Measurements from ENCODE around the gene MAP2K5. TPM values are rescaled to one million over a fixed set of nuclear protein-coding genes. Genes with fewer than 3 reads are reported as not detected.

MAP2K5 gene
- total and polyA plus RNA-seq, 8 donors, result 1.8 to 94.6 (median 11.1) TPM

DNA sequence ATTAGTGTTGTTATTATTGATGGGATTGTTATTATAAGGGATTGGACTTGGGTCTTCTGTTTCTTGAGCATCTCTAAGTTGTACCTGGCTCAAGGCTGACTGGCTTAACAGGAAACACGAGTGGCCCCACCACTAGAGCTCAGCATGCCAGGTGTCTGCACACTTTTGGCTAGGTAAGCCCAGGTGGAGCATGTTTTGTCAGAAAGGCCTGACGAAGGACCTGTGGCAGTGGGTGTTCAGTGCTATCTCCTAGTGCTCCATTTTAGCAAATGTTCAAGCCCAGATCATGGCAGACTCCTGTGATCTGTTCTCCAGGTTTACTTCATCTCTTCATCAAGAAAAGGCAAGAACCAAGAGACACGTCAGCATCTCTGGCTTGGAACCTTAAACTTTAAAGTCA, 3.4 kb downstream of the MAP2K5 start:
- 61 to 88% (median 67%) methylated on average over 3 of the region's 3 CpGs for WGBS, 5 donors

DNA sequence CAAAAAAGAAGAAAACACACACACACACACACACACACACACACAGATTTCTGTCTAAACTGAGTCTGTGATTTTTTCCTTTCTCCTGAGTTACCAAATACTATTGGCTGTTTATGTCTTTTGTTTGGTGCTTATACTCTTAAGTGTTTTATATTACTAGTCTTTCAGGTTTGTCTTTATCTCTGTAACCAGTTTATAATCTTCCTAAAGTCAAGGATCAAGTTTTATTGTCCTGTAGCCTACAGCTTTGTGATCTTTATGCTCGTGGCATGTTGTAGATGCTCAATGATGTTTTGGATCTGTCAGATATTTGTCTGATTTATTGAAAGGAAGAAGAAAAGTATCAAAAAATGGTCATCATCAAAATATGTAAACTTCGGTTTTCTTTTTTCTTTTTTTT, 4.6 kb downstream of the MAP2K5 start:
- intact Hi-C loops (cut with DNase I; ENCODE audit: low total_unique reads), result no loop called here
- Histone ChIP-seq H3K4me3 (no peak overlapping the region), H3K4me1 (peaks cover 16 to 47% (median 30%) of the 10 kb centered on the region in 4 donors), H3K27ac (no peak overlapping the region), H3K36me3 (peaks cover 0 to 39% (median 28%) of the 10 kb centered on the region in 4 donors), H3K9me3 (no peaks in the 10 kb centered on the region), H3K27me3 (no peaks in the 10 kb centered on the region)
- 83 to 95% (median 88%) methylated on average over 2 of the region's 2 CpGs for WGBS, 5 donors
- DNase-seq, result no peak
- no peak for TF ChIP-seq POLR2A (IDR thresholded peaks at IDR 0.05)
- TF ChIP-seq EP300 (IDR thresholded peaks at IDR 0.05), result no peak
- TF ChIP-seq, protein P1, sequence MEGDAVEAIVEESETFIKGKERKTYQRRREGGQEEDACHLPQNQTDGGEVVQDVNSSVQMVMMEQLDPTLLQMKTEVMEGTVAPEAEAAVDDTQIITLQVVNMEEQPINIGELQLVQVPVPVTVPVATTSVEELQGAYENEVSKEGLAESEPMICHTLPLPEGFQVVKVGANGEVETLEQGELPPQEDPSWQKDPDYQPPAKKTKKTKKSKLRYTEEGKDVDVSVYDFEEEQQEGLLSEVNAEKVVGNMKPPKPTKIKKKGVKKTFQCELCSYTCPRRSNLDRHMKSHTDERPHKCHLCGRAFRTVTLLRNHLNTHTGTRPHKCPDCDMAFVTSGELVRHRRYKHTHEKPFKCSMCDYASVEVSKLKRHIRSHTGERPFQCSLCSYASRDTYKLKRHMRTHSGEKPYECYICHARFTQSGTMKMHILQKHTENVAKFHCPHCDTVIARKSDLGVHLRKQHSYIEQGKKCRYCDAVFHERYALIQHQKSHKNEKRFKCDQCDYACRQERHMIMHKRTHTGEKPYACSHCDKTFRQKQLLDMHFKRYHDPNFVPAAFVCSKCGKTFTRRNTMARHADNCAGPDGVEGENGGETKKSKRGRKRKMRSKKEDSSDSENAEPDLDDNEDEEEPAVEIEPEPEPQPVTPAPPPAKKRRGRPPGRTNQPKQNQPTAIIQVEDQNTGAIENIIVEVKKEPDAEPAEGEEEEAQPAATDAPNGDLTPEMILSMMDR (IDR thresholded peaks at IDR 0.05), result no peak
- TF ChIP-seq POLR2AphosphoS5 (IDR thresholded peaks at IDR 0.05), result no peak

More for the DNA sequence above, 3.4 kb downstream of the MAP2K5 start:
- no peak for TF ChIP-seq POLR2AphosphoS5 (IDR thresholded peaks at IDR 0.05)
- TF ChIP-seq, protein P1 (IDR thresholded peaks at IDR 0.05), result no peak
- no peak for TF ChIP-seq POLR2A (IDR thresholded peaks at IDR 0.05)
- TF ChIP-seq EP300 (IDR thresholded peaks at IDR 0.05), result no peak
- no peaks in the 10 kb centered on the region for H3K9me3 ChIP-seq
- no peak overlapping the region for H3K4me3 ChIP-seq
- peaks cover 0 to 27% (median 18%) of the 10 kb centered on the region in 4 donors for H3K36me3 ChIP-seq
- H3K27ac ChIP-seq, result no peak overlapping the region
- intact Hi-C loops (cut with DNase I; ENCODE audit: low total_unique reads), result no loop called here
- peaks cover 18 to 52% (median 31%) of the 10 kb centered on the region in 4 donors for H3K4me1 ChIP-seq
- H3K27me3 ChIP-seq, result no peaks in the 10 kb centered on the region
- DNase-seq, result no peak

DNA sequence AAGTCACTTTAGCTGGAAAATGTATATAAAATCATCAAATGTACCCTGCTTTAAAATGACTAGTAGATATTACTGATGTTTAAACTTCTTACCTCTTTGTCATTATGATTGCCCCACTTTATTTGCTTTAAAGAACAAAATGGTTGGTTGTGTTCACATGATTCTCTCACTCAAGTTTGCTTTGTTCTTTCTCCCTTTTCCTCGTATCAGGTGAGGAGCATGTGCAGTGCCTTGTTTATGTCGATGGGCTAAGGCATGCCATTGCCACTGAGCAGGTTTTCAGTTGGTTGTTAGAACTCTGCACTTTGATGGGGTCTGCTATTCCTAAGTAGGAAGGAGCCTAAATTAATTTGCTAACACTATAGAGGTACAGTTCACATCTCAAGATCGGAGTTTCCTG, 5.3 kb downstream of the MAP2K5 start:
- Histone ChIP-seq H3K27ac (peak overlapping the region in 2 of 5 donors; percentile 11 to 30), H3K27me3 (no peaks in the 10 kb centered on the region), H3K4me1 (peaks cover 16 to 47% (median 30%) of the 10 kb centered on the region in 4 donors), H3K9me3 (no peaks in the 10 kb centered on the region), H3K4me3 (no peak overlapping the region), H3K36me3 (peaks cover 3 to 44% (median 29%) of the 10 kb centered on the region in 4 donors)
- no peak for DNase-seq
- WGBS, 5 donors, result 51 to 73% (median 62%) methylated on average over 3 of the region's 3 CpGs
- no peak for TF ChIP-seq POLR2A (IDR thresholded peaks at IDR 0.05)
- TF ChIP-seq POLR2AphosphoS5 (IDR thresholded peaks at IDR 0.05), result no peak
- no peak for TF ChIP-seq EP300 (IDR thresholded peaks at IDR 0.05)
- TF ChIP-seq, protein P1 (IDR thresholded peaks at IDR 0.05), result no peak
- intact Hi-C loops (cut with DNase I; ENCODE audit: low total_unique reads), result no loop called here

DNA sequence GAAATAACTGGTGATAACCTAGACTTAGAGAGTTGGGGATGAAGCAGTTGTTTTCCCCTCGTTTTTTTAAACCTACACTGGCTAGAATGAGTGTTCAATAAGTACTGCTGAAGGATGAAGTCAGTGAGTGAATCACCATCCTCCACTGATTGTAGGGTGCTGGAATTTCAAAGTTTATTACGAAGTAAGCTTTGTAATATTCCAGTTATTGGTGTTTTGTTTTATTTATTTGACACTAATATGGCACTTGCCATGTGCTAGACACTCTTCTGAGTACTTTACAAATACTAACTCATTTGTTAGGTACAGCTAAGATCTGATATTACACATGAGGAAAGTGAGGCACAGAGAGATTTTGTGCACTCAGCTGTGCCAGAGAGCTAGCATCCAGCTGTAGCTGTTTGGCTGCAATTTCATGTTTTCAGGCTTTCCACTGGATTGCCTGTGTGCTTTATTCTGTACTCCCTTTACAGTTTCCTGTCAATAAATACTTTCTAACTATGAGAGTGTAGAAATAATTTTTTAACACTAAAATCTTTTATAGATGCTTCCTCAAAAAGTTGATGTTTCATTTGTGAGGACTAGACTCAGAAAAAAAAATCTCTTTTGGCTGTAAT, 5.8 kb downstream of the MAP2K5 start:
- Histone ChIP-seq H3K27me3 (no peaks in the 10 kb centered on the region), H3K9me3 (no peaks in the 10 kb centered on the region), H3K36me3 (peaks cover 3 to 44% (median 29%) of the 10 kb centered on the region in 4 donors), H3K4me3 (no peak overlapping the region), H3K27ac (peak overlapping the region in 3 of 5 donors; percentile 11 to 41 (median 30)), H3K4me1 (peaks cover 12 to 42% (median 25%) of the 10 kb centered on the region in 4 donors)
- TF ChIP-seq POLR2A (IDR thresholded peaks at IDR 0.05) (no peak), POLR2AphosphoS5 (IDR thresholded peaks at IDR 0.05) (no peak), EP300 (IDR thresholded peaks at IDR 0.05) (no peak)
- TF ChIP-seq, protein P1 (IDR thresholded peaks at IDR 0.05), result no peak
- DNase-seq, result no peak
- intact Hi-C loops (cut with DNase I; ENCODE audit: low total_unique reads), result no loop called here
- 56 to 69% (median 67%) methylated on average over 2 of the region's 2 CpGs for WGBS, 5 donors
